Natural killer cell treated with Interleukin-12 subunit alpha and Interleukin-12 subunit beta and Interleukin-15 and Interleukin-18, amount 100 ng/mL, for 72 hours (primary cell): ENCODE measurements around the gene DIRAS1. TPM values are rescaled to one million over a fixed set of nuclear protein-coding genes. Genes with fewer than 3 reads are reported as not detected.
"Not testable (repeated sequence)": the region's sequence is repeated elsewhere in the genome, so short reads cannot be mapped to it uniquely, and the experiment has no call there.

Source experiments
- ATAC-seq, 2 donors: fragments of 150-1000 bp; cut with Tn5 transposase in 1 of 2; sonication (Bioruptor Pico), chemical (Tn5 transposase) in 1 of 2; 2 replicates each; pipeline ENCODE4 v1.10.0; 2021
- DNase-seq: peaks from one replicate; pipeline ENCODE4 v3.0.0; 2022; ENCODE audit warnings: low spot score
- H3K27ac Mint-ChIP-seq, 2 donors: 1 replicate in 1 of 2; 2 replicates in 1 of 2; pipeline ENCODE4 v1.8.0; 2022; ENCODE audit warnings: mixed read lengths in 2 of 2, mild to moderate bottlenecking in 1 of 2, moderate library complexity in 1 of 2
- H3K27me3 Mint-ChIP-seq, 2 donors: 1 replicate in 1 of 2; 2 replicates in 1 of 2; pipeline ENCODE4 v1.8.0; 2022; ENCODE audit warnings: mixed read lengths in 2 of 2
- H3K36me3 Mint-ChIP-seq: one replicate; pipeline ENCODE4 v1.8.0; 2022; ENCODE audit warnings: mixed read lengths
- H3K4me1 Mint-ChIP-seq, 2 donors: 1 replicate in 1 of 2; 2 replicates in 1 of 2; pipeline ENCODE4 v1.8.0; 2022; ENCODE audit warnings: low read depth in 2 of 2, mixed read lengths in 2 of 2, mild to moderate bottlenecking in 1 of 2
- H3K4me3 Mint-ChIP-seq: one replicate; pipeline ENCODE4 v1.8.0; 2022; ENCODE audit warnings: mixed read lengths
- H3K9me3 Mint-ChIP-seq: 2 replicates; pipeline ENCODE4 v1.8.0; 2022; ENCODE audit warnings: mixed read lengths
- total RNA-seq, 2 donors: library from RNA; stranded (reverse); gene quantifications; one replicate each; pipeline ENCODE4 v1.2.3, GENCODE V29; 2022

DIRAS1 gene
- total RNA-seq, 2 donors from 2014 or later = not detected

DNA sequence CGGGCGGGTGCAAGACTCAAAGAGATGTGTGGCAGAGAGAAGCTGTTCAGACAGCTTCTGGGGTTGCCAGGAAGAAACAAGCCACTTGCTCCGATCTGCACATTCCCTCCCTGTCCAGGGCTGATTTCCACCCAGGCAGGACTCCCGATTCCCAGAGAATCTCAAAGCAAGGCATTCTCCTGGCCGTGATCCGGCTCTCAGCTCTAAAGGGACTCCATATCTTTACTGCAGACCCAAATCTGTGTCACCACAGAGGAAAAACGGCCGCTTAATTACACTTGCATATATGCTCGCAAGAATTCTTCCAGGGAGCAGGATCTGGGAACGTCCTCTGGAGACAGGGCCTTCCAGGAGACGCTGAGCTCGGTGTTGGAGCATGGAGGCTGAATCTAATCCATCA is 44.3 kb downstream of the DIRAS1 start:
- ATAC-seq (no peak), DNase-seq (no peak)
- Mint-ChIP-seq H3K9me3 (no peaks in the 10 kb centered on the region), H3K36me3 (no peaks in the 10 kb centered on the region), H3K27ac (no peak overlapping the region), H3K4me1 (no peaks in the 10 kb centered on the region), H3K4me3 (no peak overlapping the region), H3K27me3 (peaks cover 0 to 12% of the 10 kb centered on the region in 2 donors)

DNA sequence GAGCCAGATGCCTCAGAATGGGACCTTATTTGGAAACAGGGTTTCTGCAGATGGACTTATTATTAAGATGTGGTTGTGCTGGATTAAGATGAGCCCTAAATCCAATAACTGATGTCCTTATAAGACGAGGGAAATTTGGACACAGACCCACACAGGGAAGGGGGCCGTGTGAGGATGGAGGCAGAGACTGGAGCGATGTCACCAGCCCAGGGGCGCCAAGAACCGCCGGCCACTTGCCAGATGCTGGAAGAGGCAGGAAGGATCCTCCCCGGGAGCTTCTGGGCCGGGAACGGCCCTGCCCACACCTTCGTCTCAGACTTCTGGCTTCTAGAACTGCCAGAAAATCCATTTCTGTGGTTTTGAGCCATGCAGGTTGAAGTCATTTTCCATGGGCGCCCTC is 45.3 kb downstream of the DIRAS1 start:
- Mint-ChIP-seq H3K27me3 (peaks cover 0 to 12% of the 10 kb centered on the region in 2 donors), H3K36me3 (no peaks in the 10 kb centered on the region), H3K4me3 (no peak overlapping the region), H3K27ac (no peak overlapping the region), H3K4me1 (no peaks in the 10 kb centered on the region), H3K9me3 (no peaks in the 10 kb centered on the region)
- DNase-seq (no peak), ATAC-seq (no peak)

DNA sequence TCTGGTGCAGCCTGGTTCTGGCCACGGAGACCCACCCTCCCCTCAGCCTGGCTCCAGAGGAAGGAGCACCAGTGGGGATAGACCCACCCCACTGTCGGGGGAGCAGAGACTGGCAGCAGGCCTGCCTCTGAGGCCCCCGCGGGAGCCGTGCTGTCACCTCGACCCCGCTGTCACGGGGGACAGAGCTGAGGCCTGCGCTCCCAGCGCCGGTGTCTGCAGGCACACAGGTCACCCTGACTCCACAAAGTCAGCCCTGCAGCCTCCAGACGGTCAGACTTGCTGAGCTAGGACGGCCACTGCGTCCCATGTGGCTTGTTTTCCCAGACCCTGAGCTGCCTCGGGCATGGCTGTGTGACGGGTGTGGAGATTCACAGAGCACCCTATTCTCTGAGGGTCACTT is 51.0 kb downstream of the DIRAS1 start:
- peaks cover 0 to 2% of the 10 kb centered on the region in 2 donors for H3K27me3 Mint-ChIP-seq
- H3K9me3 Mint-ChIP-seq = no peaks in the 10 kb centered on the region
- ATAC-seq (peak in 1 of 2 donors; percentile 53), DNase-seq (no peak)
- H3K4me1 Mint-ChIP-seq = no peaks in the 10 kb centered on the region
- H3K27ac Mint-ChIP-seq = no peak overlapping the region
- H3K36me3 Mint-ChIP-seq = no peaks in the 10 kb centered on the region
- H3K4me3 Mint-ChIP-seq = no peak overlapping the region

DNA sequence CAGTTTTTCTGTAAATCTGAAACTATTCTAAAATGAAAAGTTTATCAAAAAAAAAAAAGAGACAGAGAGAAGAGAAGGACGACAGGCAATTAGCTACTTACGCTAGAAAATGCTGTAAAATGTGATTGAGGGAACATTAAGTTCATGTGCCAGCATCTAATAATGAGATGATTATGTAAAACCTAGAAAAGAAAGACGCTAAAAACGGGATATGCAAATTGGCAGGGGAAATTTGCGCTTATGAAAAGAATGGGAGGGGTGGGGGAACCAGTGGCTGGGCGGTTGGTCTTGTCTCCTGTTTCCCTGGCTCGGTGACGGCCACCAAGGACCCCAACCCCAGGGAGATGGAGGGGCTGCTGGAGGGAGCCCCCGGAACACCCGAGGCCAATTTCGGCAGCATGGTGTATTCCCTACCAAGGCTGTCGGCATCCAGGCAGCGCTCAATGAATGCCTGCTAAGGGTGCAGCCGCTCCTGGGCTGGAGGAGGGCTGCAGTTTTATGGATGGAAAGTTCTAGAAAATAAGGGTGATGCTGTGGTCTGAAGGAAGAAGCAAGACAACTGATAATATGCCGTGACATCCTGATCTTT is 52.9 kb downstream of the DIRAS1 start:
- no peaks in the 10 kb centered on the region for H3K9me3 Mint-ChIP-seq
- no peak overlapping the region for H3K4me3 Mint-ChIP-seq
- no peak overlapping the region for H3K27ac Mint-ChIP-seq
- H3K4me1 Mint-ChIP-seq = no peaks in the 10 kb centered on the region
- no peak for DNase-seq
- no peaks in the 10 kb centered on the region for H3K27me3 Mint-ChIP-seq
- no peak for ATAC-seq
- H3K36me3 Mint-ChIP-seq = no peaks in the 10 kb centered on the region

DNA sequence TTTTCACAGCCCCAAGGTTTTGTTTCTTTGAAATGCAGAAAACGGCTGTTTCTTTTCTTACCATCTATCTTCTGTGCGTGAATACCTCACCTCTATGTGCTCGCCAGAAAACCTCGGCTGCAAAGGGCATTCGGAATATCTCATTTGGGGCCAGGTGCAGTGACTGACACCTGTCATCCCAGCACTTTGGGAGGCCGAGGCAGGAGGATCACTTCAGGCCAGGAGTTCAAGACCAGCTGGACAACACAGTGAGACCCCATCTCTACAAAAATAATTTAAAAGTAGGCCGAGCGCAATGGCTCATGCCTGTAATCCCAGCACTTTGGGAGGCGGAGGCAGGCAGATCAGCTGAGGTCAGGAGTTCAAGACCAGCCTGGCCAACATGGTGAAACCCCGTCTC is 53.8 kb downstream of the DIRAS1 start:
- DNase-seq, H3K27me3 Mint-ChIP-seq, H3K4me3 Mint-ChIP-seq, H3K9me3 Mint-ChIP-seq, H3K4me1 Mint-ChIP-seq, H3K27ac Mint-ChIP-seq, H3K36me3 Mint-ChIP-seq, ATAC-seq: not testable (repeated sequence)

DNA sequence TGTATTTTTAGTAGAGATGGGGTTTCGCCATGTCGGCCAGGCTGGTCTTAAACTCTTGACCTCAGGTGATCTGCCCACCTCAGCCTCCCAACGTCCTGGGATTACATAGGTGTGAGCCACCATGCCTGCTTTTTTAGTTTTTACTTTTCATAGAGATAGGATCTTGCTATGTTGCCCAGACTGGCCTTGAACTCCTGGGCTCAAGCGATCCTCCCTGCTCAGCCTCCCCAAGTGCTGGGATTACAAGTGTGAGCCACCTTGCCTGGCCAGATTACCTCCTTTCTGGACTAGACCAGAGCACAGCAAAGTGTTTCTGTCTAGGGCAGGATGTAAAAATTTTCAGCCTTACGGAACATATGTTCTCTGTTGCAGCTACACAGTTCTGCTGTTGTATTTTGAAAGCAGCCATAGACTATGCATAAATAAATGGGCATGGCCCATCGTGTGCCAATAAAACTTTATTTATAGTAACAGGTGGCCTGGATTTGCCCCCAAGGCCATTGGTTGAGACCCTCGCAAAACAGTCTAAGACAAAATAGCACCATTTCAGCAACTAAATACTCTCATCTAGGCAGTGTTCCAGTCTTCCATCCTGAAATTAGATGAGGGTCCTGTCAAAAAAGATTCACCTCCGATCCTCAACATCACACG is 54.7 kb downstream of the DIRAS1 start:
- no peaks in the 10 kb centered on the region for H3K9me3 Mint-ChIP-seq
- H3K4me3 Mint-ChIP-seq = no peak overlapping the region
- no peak for ATAC-seq
- no peaks in the 10 kb centered on the region for H3K27me3 Mint-ChIP-seq
- DNase-seq = no peak
- no peaks in the 10 kb centered on the region for H3K36me3 Mint-ChIP-seq
- H3K4me1 Mint-ChIP-seq = no peaks in the 10 kb centered on the region
- H3K27ac Mint-ChIP-seq = no peak overlapping the region

DNA sequence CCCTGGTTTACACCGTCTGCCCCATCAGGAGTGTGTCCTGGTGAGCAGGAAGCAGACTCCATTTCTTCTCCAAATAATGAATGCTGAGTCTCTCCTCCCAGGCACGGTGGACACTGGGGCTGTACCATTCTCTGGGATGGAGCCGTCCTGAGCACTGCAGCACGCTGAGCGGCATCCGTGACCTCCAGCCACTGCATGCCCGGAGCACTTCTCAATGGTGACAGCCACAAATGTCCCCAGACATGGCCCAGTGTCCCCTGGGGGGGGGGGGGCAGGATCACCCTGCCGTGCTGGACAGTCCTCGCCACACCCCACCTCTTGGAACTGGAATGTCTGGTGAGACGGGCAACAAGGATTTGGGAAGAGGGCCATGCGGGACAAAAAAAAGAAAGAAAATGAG is 56.1 kb downstream of the DIRAS1 start:
- Mint-ChIP-seq H3K9me3 (no peaks in the 10 kb centered on the region), H3K4me1 (no peaks in the 10 kb centered on the region), H3K4me3 (no peak overlapping the region), H3K27ac (no peak overlapping the region), H3K27me3 (no peaks in the 10 kb centered on the region), H3K36me3 (no peaks in the 10 kb centered on the region)
- ATAC-seq = no peak
- DNase-seq = no peak

Other genes with a start within 250 kb of the DIRAS1 start
- 100 to 1,000 TPM; 233 to 784 TPM for gene GADD45B, start 245.2 kb downstream of the DIRAS1 start, total RNA-seq
- gene GNG7, start 18.7 kb downstream of the DIRAS1 start, total RNA-seq = under 1 TPM; 0.26 to 0.59 TPM
- gene SLC39A3, start 18.6 kb upstream of the DIRAS1 start, total RNA-seq = 10 to 100 TPM; 30.5 to 91.6 TPM
- gene SGTA, start 61.9 kb upstream of the DIRAS1 start, total RNA-seq = 100 to 1,000 TPM in 1 of 2 donors, 10 to 100 TPM in 1; 61.1 to 107 TPM
- 100 to 1,000 TPM; 105 to 224 TPM for gene THOP1, start 64.1 kb upstream of the DIRAS1 start, total RNA-seq
- gene ZNF554, start 98.5 kb upstream of the DIRAS1 start, total RNA-seq = 1 to 10 TPM in 1 of 2 donors, under 1 TPM in 1; 0.89 to 2.9 TPM
- gene ZNF555, start 120.1 kb upstream of the DIRAS1 start, total RNA-seq = 1 to 10 TPM; 2.6 to 3.0 TPM
- not detected for gene ZNF556, start 146.0 kb upstream of the DIRAS1 start, total RNA-seq
- gene ZNF57, start 179.6 kb upstream of the DIRAS1 start, total RNA-seq = 1 to 10 TPM; 4.1 to 4.8 TPM
- gene ZNF77, start 223.6 kb upstream of the DIRAS1 start, total RNA-seq = 10 to 100 TPM in 1 of 2 donors, 1 to 10 TPM in 1; 5.3 to 10.4 TPM